DND-41 (cell line): ENCODE measurements around the gene TMEM88.
A peak's percentile ranks its signal among the peaks of the same experiment; 100 is the strongest.

Experiments used
- ATAC-seq: fragments of 200-7000 bp; cut with Tn5 transposase; 3 replicates; pipeline ENCODE4 v1.9.1; 2021; ENCODE audit warnings: low read depth; ENCODE audit not compliant: insufficient read depth
- DNase-seq: peaks from one replicate; pipeline ENCODE4 v3.0.0-alpha.2; 2020
- H2AFZ ChIP-seq: 2 replicates; pipeline ENCODE4 v1.6.0; 2012; ENCODE audit warnings: low read depth, low read length
- H3K27ac ChIP-seq: 2 replicates; pipeline ENCODE4 v1.5.1; 2012; ENCODE audit warnings: low read length, inconsistent platforms
- H3K27me3 ChIP-seq: fragments of 200-600 bp; sonication (generic); 2 replicates; pipeline ENCODE4 v1.6.0; 2012; ENCODE audit warnings: low read length, mild to moderate bottlenecking, inconsistent platforms; ENCODE audit not compliant: insufficient read depth, poor library complexity
- H3K36me3 ChIP-seq: 2 replicates; pipeline ENCODE4 v1.5.1; 2012; ENCODE audit warnings: low read length, inconsistent platforms; ENCODE audit not compliant: insufficient read depth
- H3K4me1 ChIP-seq: 2 replicates; pipeline ENCODE4 v1.5.1; 2012; ENCODE audit warnings: mild to moderate bottlenecking, low read length; ENCODE audit not compliant: insufficient read depth
- H3K4me2 ChIP-seq: 2 replicates; pipeline ENCODE4 v1.6.0; 2012; ENCODE audit warnings: mild to moderate bottlenecking, moderate library complexity, low read length, inconsistent platforms; ENCODE audit not compliant: insufficient read depth
- H3K4me3 ChIP-seq, 2 experiments: fragments of 200-600 bp in 1 of 2; shearing (Covaris generic) in 1 of 2; 2 replicates each; pipeline ENCODE4 v1.5.1; 2012 to 2016; ENCODE audit warnings: inconsistent platforms in 2 of 2, low read length in 2 of 2, mild to moderate bottlenecking in 2 of 2, low read depth in 1 of 2, moderate library complexity in 1 of 2
- H3K79me2 ChIP-seq: 2 replicates; pipeline ENCODE4 v1.6.0; 2012; ENCODE audit warnings: low read length, inconsistent platforms; ENCODE audit not compliant: insufficient read depth
- H3K9ac ChIP-seq: 2 replicates; pipeline ENCODE4 v1.6.0; 2012; ENCODE audit warnings: low read depth, mild to moderate bottlenecking, inconsistent platforms, low read length, moderate library complexity
- H3K9me3 ChIP-seq: 2 replicates; pipeline ENCODE4 v1.5.1; 2012; ENCODE audit warnings: low read length, moderate library complexity, mild to moderate bottlenecking, inconsistent platforms; ENCODE audit not compliant: insufficient read depth, severe bottlenecking
- H4K20me1 ChIP-seq: 2 replicates; pipeline ENCODE4 v1.6.0; 2012; ENCODE audit warnings: low read length; ENCODE audit not compliant: insufficient read depth
- CTCF ChIP-seq: IDR thresholded peaks from 2 replicates; pipeline ENCODE4 v1.5.1; 2012; ENCODE audit warnings: borderline replicate concordance, low read length, moderate library complexity, mild to moderate bottlenecking; ENCODE audit not compliant: poor library complexity, severe bottlenecking; ENCODE audit errors: extremely low read depth
- EZH2 ChIP-seq: IDR thresholded peaks from 3 replicates; pipeline ENCODE4 v1.6.1; 2012; ENCODE audit warnings: borderline replicate concordance, low read depth, mild to moderate bottlenecking, moderate library complexity, low read length, inconsistent platforms; ENCODE audit not compliant: severe bottlenecking

The TMEM88 gene

GRCh38 chr17:7854851-7855659 is at the start of gene TMEM88:
Gene TMEM88, plus strand, starts transcription at chr17:7855066. Its CDS starts 9 bp downstream, at chr17:7855075.
- Histone ChIP-seq H3K4me2 (peak within 1 kb of the TSS; percentile 100), H3K79me2 (peaks cover 35% of the 10 kb centered on the region), H3K4me1 (peaks cover 53% of the 10 kb centered on the region), H3K9ac (peak within 1 kb of the TSS; percentile 79), H4K20me1 (peaks cover 3% of the 10 kb centered on the region; the same call in 1 of the 2 replicates), H3K36me3 (peaks cover 40% of the 10 kb centered on the region), H3K27ac (no peak within 1 kb of the TSS), H3K27me3 (no peaks in the 10 kb centered on the region), H3K9me3 (no peaks in the 10 kb centered on the region), H3K4me3 (peak within 1 kb of the TSS in 1 of 2 experiments; percentile 73; a peak in 2 of 4 replicates), H2AFZ (no peak within 1 kb of the TSS)
- TF ChIP-seq EZH2 = no peak
- no peak for TF ChIP-seq CTCF
- no peak for ATAC-seq
- DNase-seq = no peak

- ATAC-seq = no peak
- Histone ChIP-seq H3K79me2 (no peaks in the 10 kb centered on the region), H3K4me1 (no peaks in the 10 kb centered on the region), H3K9me3 (no peaks in the 10 kb centered on the region), H3K27me3 (peaks cover 7% of the 10 kb centered on the region), H3K9ac (no peak overlapping the region), H3K36me3 (no peaks in the 10 kb centered on the region), H4K20me1 (no peaks in the 10 kb centered on the region; the same call in 1 of the 2 replicates), H2AFZ (no peak overlapping the region), H3K4me3 (no peak overlapping the region), H3K27ac (no peak overlapping the region), H3K4me2 (no peak overlapping the region)
- no peak for TF ChIP-seq CTCF
- TF ChIP-seq EZH2 = no peak
- no peak for DNase-seq
Observed at GRCh38 chr17:7806587-7806986, 48.3 kb upstream of the TMEM88 start.

GRCh38 chr17:7807206-7807605 is 47.7 kb upstream of the TMEM88 start:
- no peak overlapping the region for H3K4me2 ChIP-seq
- no peaks in the 10 kb centered on the region for H3K9me3 ChIP-seq
- H4K20me1 ChIP-seq = no peaks in the 10 kb centered on the region; the same call in 1 of the 2 replicates
- no peak overlapping the region for H3K4me3 ChIP-seq
- TF ChIP-seq CTCF = no peak
- no peak for TF ChIP-seq EZH2
- no peaks in the 10 kb centered on the region for H3K36me3 ChIP-seq
- H3K79me2 ChIP-seq = no peaks in the 10 kb centered on the region
- H2AFZ ChIP-seq = no peak overlapping the region
- H3K27ac ChIP-seq = no peak overlapping the region
- H3K9ac ChIP-seq = no peak overlapping the region
- no peak for ATAC-seq
- DNase-seq = no peak
- peaks cover 7% of the 10 kb centered on the region for H3K27me3 ChIP-seq
- H3K4me1 ChIP-seq = no peaks in the 10 kb centered on the region
